SKM-1 (cell line): ENCODE results near the gene MCTP1.

Experiments
- DNase-seq: peaks from one replicate; lab custom pipeline; 2025; ENCODE audit not compliant: unreplicated experiment; lab: John Stamatoyannopoulos, UW

The MCTP1 gene

GRCh38 chr5:95284572-95285408 lies at the start of gene MCTP1:
MCTP1 (minus strand) TSS chr5:95285094.
- no peak for DNase-seq

GRCh38 chr5:95332158-95332557 lies 47.3 kb upstream of the MCTP1 start:
- no peak for DNase-seq

- DNase-seq = no peak
These were observed 46.5 kb upstream of the MCTP1 start for GRCh38 chr5:95331358-95331757.

GRCh38 chr5:95327211-95327610 lies 42.3 kb upstream of the MCTP1 start:
- no peak for DNase-seq

- no peak for DNase-seq
These were observed 32.8 kb upstream of the MCTP1 start for GRCh38 chr5:95317687-95318086.

GRCh38 chr5:95317085-95317484 lies 32.2 kb upstream of the MCTP1 start:
- DNase-seq = no peak

- no peak for DNase-seq
These were observed 19.8 kb upstream of the MCTP1 start for GRCh38 chr5:95304711-95305110.

- DNase-seq = no peak
These were observed 13.8 kb upstream of the MCTP1 start for GRCh38 chr5:95298651-95299050.

- no peak for DNase-seq
These were observed 11.4 kb upstream of the MCTP1 start for GRCh38 chr5:95296291-95296690.

- no peak for DNase-seq
These were observed 488 bp upstream of the MCTP1 start for GRCh38 chr5:95285409-95285755.

- DNase-seq = peak; percentile 46
These were observed 928 bp downstream of the MCTP1 start for GRCh38 chr5:95283761-95284571.

GRCh38 chr5:95283022-95283615 lies 1.8 kb downstream of the MCTP1 start:
- DNase-seq = no peak

GRCh38 chr5:95281226-95281625 lies 3.7 kb downstream of the MCTP1 start:
- DNase-seq = no peak

GRCh38 chr5:95280401-95281095 lies 4.3 kb downstream of the MCTP1 start:
- no peak for DNase-seq

GRCh38 chr5:95274011-95274410 lies 10.9 kb downstream of the MCTP1 start:
- peak; percentile 48 for DNase-seq

- DNase-seq = no peak
These were observed 12.5 kb downstream of the MCTP1 start for GRCh38 chr5:95272316-95272929.

GRCh38 chr5:95262933-95263660 lies 21.8 kb downstream of the MCTP1 start:
- peak; percentile 49 for DNase-seq

GRCh38 chr5:95261437-95262175 lies 23.3 kb downstream of the MCTP1 start:
- peak; percentile 71 for DNase-seq

- no peak for DNase-seq
These were observed 27.9 kb downstream of the MCTP1 start for GRCh38 chr5:95256991-95257390.
